H9 (cell line): ENCODE measurements around the gene TSPYL6. TPM values are rescaled to one million over a fixed set of nuclear protein-coding genes. Genes with fewer than 3 reads are reported as not detected.

Experiments
- DNase-seq: peaks from one replicate; pipeline ENCODE4 v3.0.0-alpha.2; 2017
- H2AFZ ChIP-seq: one replicate; pipeline ENCODE4 v1.6.1; 2013; ENCODE audit warnings: mild to moderate bottlenecking, low read length, control low read depth, moderate library complexity
- H2AK5ac ChIP-seq: 2 replicates; pipeline ENCODE4 v1.6.1; 2013; ENCODE audit warnings: low read length, control low read depth, mixed read lengths; ENCODE audit not compliant: insufficient read length
- H2BK120ac ChIP-seq: one replicate; pipeline ENCODE4 v1.6.1; 2013; ENCODE audit warnings: low read depth, mild to moderate bottlenecking, low read length, control low read depth, inconsistent platforms; ENCODE audit not compliant: poor library complexity, severe bottlenecking
- H2BK12ac ChIP-seq: 2 replicates; pipeline ENCODE4 v1.6.1; 2013; ENCODE audit warnings: low read length, control low read depth, mixed read lengths, low read depth; ENCODE audit not compliant: insufficient read length
- H2BK15ac ChIP-seq: 2 replicates; pipeline ENCODE4 v1.6.1; 2013; ENCODE audit warnings: low read depth, low read length, control low read depth
- H2BK20ac ChIP-seq: one replicate; pipeline ENCODE4 v1.6.1; 2013; ENCODE audit warnings: low read depth, mild to moderate bottlenecking, low read length, control low read depth, inconsistent platforms; ENCODE audit not compliant: poor library complexity, severe bottlenecking
- H2BK5ac ChIP-seq: 2 replicates; pipeline ENCODE4 v1.6.1; 2013; ENCODE audit warnings: low read length, control low read depth, mixed read lengths; ENCODE audit not compliant: insufficient read length
- H3K14ac ChIP-seq: 2 replicates; pipeline ENCODE4 v1.6.1; 2013; ENCODE audit warnings: low read length, control low read depth; ENCODE audit not compliant: insufficient read depth
- H3K18ac ChIP-seq: 2 replicates; pipeline ENCODE4 v1.6.1; 2013; ENCODE audit warnings: low read depth, mild to moderate bottlenecking, mixed read lengths, low read length, control low read depth; ENCODE audit not compliant: insufficient read length
- H3K23ac ChIP-seq: 2 replicates; pipeline ENCODE4 v1.6.1; 2013; ENCODE audit warnings: low read length, control low read depth, mixed read lengths, low read depth; ENCODE audit not compliant: insufficient read length
- H3K23me2 ChIP-seq: 2 replicates; pipeline ENCODE4 v1.6.1; 2013; ENCODE audit warnings: low read depth, mild to moderate bottlenecking, mixed read lengths, low read length, control low read depth; ENCODE audit not compliant: insufficient read length, poor library complexity, severe bottlenecking
- H3K27ac ChIP-seq: 2 replicates; pipeline ENCODE4 v1.5.1; 2013; ENCODE audit warnings: low read length, control low read depth, mixed read lengths, low read depth; ENCODE audit not compliant: insufficient read length
- H3K27me3 ChIP-seq: 2 replicates; pipeline ENCODE4 v1.6.1; 2013; ENCODE audit warnings: low read length, control low read depth, inconsistent platforms; ENCODE audit not compliant: insufficient read depth
- H3K4ac ChIP-seq: 2 replicates; pipeline ENCODE4 v1.6.1; 2013; ENCODE audit warnings: low read depth, mild to moderate bottlenecking, control low read depth, inconsistent platforms, low read length, moderate library complexity
- H3K4me1 ChIP-seq: 2 replicates; pipeline ENCODE4 v1.6.1; 2013; ENCODE audit warnings: low read length, control low read depth, inconsistent platforms; ENCODE audit not compliant: insufficient read depth
- H3K4me2 ChIP-seq: 2 replicates; pipeline ENCODE4 v1.6.1; 2013; ENCODE audit warnings: low read length, control low read depth, mixed read lengths; ENCODE audit not compliant: insufficient read length, insufficient read depth
- H3K56ac ChIP-seq: 2 replicates; pipeline ENCODE4 v1.6.1; 2013; ENCODE audit warnings: low read depth, mild to moderate bottlenecking, mixed read lengths, low read length, control low read depth; ENCODE audit not compliant: insufficient read length
- H3K79me1 ChIP-seq: 2 replicates; pipeline ENCODE4 v1.6.1; 2013; ENCODE audit warnings: low read depth, mild to moderate bottlenecking, moderate library complexity, low read length, control low read depth, inconsistent platforms; ENCODE audit not compliant: insufficient read depth, poor library complexity, severe bottlenecking
- H3K79me2 ChIP-seq: 2 replicates; pipeline ENCODE4 v1.6.1; 2013; ENCODE audit warnings: low read length, control low read depth, inconsistent platforms; ENCODE audit not compliant: insufficient read depth
- H3K9ac ChIP-seq: 2 replicates; pipeline ENCODE4 v1.6.1; 2013; ENCODE audit warnings: low read length, control low read depth, mixed read lengths; ENCODE audit not compliant: insufficient read length; ENCODE audit errors: extremely low read depth
- H3K9me3 ChIP-seq: one replicate; pipeline ENCODE4 v1.6.1; 2013; ENCODE audit warnings: low read depth, low read length, inconsistent platforms; ENCODE audit not compliant: control insufficient read depth
- H3T11ph ChIP-seq: one replicate; pipeline ENCODE4 v1.6.1; 2013; ENCODE audit warnings: mild to moderate bottlenecking, low read length, control low read depth, inconsistent platforms
- H4K20me1 ChIP-seq: one replicate; pipeline ENCODE4 v1.6.1; 2013; ENCODE audit not compliant: control insufficient read depth, insufficient read length, insufficient read depth
- H4K5ac ChIP-seq: 2 replicates; pipeline ENCODE4 v1.6.1; 2013; ENCODE audit warnings: low read depth, mild to moderate bottlenecking, mixed read lengths, low read length, control low read depth; ENCODE audit not compliant: insufficient read length
- H4K8ac ChIP-seq: replicated peaks from 2 replicates; pipeline ENCODE4 v1.6.1; 2013; ENCODE audit warnings: low read length, control low read depth, mixed read lengths, low read depth; ENCODE audit not compliant: insufficient read length
- H4K91ac ChIP-seq: 2 replicates; pipeline ENCODE4 v1.6.1; 2013; ENCODE audit warnings: low read depth, mild to moderate bottlenecking, moderate library complexity, mixed read lengths, low read length, control low read depth; ENCODE audit not compliant: insufficient read length
- H3K27ac Mint-ChIP-seq, 3 experiments: 2 replicates in 2 of 3; 3 replicates in 1 of 3; pipeline ENCODE4 v1.8.0; 2020 to 2021; ENCODE audit warnings: mixed read lengths in 3 of 3, mild to moderate bottlenecking in 1 of 3, moderate library complexity in 1 of 3
- H3K27me3 Mint-ChIP-seq: 2 replicates; pipeline ENCODE4 v1.8.0; 2021; ENCODE audit warnings: low read depth, mild to moderate bottlenecking, moderate library complexity, mixed read lengths
- H3K36me3 Mint-ChIP-seq, 3 experiments: 2 replicates in 2 of 3; 3 replicates in 1 of 3; pipeline ENCODE4 v1.8.0; 2020 to 2021; ENCODE audit warnings: low read depth in 3 of 3, mixed read lengths in 3 of 3; ENCODE audit not compliant: insufficient read depth in 1 of 3
- H3K4me1 Mint-ChIP-seq, 2 experiments: 2 replicates each; pipeline ENCODE4 v1.8.0; 2020; ENCODE audit warnings: mixed read lengths in 2 of 2
- H3K4me3 Mint-ChIP-seq, 2 experiments: 2 replicates in 1 of 2; 3 replicates in 1 of 2; pipeline ENCODE4 v1.8.0; 2020 to 2021; ENCODE audit warnings: mild to moderate bottlenecking in 2 of 2, mixed read lengths in 2 of 2, moderate library complexity in 1 of 2
- H3K9me3 Mint-ChIP-seq, 2 experiments: 2 replicates in 1 of 2; 3 replicates in 1 of 2; pipeline ENCODE4 v1.8.0; 2020; ENCODE audit warnings: mild to moderate bottlenecking in 2 of 2, mixed read lengths in 2 of 2, moderate library complexity in 1 of 2
- CTCF ChIP-seq: fragments of 200-600 bp; sonication (generic); conservative IDR thresholded peaks from 3 replicates; pipeline ENCODE4 v1.8.0; 2021; ENCODE audit warnings: antibody characterized with exemption, mild to moderate bottlenecking
- WGBS: extraction: QIAGEN DNeasy Blood & Tissue Kit; methylation state at CpG from one replicate; pipeline ENCODE4 v1.1.7; 2013; ENCODE audit warnings: missing lambda C conversion rate, low lambda C conversion rate, mixed read lengths; ENCODE audit not compliant: insufficient read length; ENCODE audit errors: extremely low coverage; 5-methylcytosine and 5-hydroxymethylcytosine counted together
- total RNA-seq: library from RNA; stranded (reverse); gene quantifications from 2 replicates; pipeline ENCODE4 v1.2.1, GENCODE V29; 2021

Gene TSPYL6
- total RNA-seq, 1 experiment from 2014 or later: not detected

- no peak overlapping the region for H2BK12ac ChIP-seq
- H2BK15ac ChIP-seq: no peak overlapping the region
- H2BK20ac ChIP-seq: no peak overlapping the region
- no peaks in the 10 kb centered on the region for H3K79me1 ChIP-seq
- H3K4me1 ChIP-seq: no peaks in the 10 kb centered on the region
- H3K4me1 Mint-ChIP-seq: no peaks in the 10 kb centered on the region
- H3K79me2 ChIP-seq: no peaks in the 10 kb centered on the region
- no peak overlapping the region for H3K27ac Mint-ChIP-seq
- H3K9me3 Mint-ChIP-seq: peaks cover 10 to 13% of the 10 kb centered on the region in 2 experiments; a peak in 4 of 5 replicates
- H3K14ac ChIP-seq: no peak overlapping the region
- no peak overlapping the region for H3K4me3 Mint-ChIP-seq
- H3T11ph ChIP-seq: no peak overlapping the region
- H3K27ac ChIP-seq: no peak overlapping the region
- H4K20me1 ChIP-seq: no peaks in the 10 kb centered on the region
- no peaks in the 10 kb centered on the region for H3K27me3 Mint-ChIP-seq
- H2BK5ac ChIP-seq: no peak overlapping the region
- no peak overlapping the region for H2AK5ac ChIP-seq
- TF ChIP-seq CTCF: no peak
- no peak for DNase-seq
- no peak overlapping the region for H3K4me2 ChIP-seq
- no peaks in the 10 kb centered on the region for H3K23me2 ChIP-seq
- no peak overlapping the region for H2AFZ ChIP-seq
- H3K56ac ChIP-seq: no peak overlapping the region
- no peak overlapping the region for H3K18ac ChIP-seq
- H3K36me3 Mint-ChIP-seq: peaks cover 0 to 7% (median 2%) of the 10 kb centered on the region in 3 experiments; a peak in 4 of 7 replicates
- H3K9ac ChIP-seq: no peak overlapping the region
- H4K91ac ChIP-seq: no peak overlapping the region
- no peaks in the 10 kb centered on the region for H3K27me3 ChIP-seq
- H3K4ac ChIP-seq: no peak overlapping the region
- no peak overlapping the region for H4K5ac ChIP-seq
- no CpG with 5 or more reads among the region's 2 CpGs for WGBS
- H2BK120ac ChIP-seq: no peak overlapping the region
- no peak overlapping the region for H4K8ac ChIP-seq
- H3K9me3 ChIP-seq: no peaks in the 10 kb centered on the region
- no peak overlapping the region for H3K23ac ChIP-seq
These were observed 4.2 kb upstream of the TSPYL6 start for GRCh38 chr2:54260241-54260595.
